Trophoblast cell (in vitro differentiated cells and primary cell): ENCODE data around the gene DISC1.

Experiments
- DNase-seq, 2 donors: peaks; one replicate each; pipeline ENCODE4 v3.0.0-alpha.2; 2016
- H2AFZ ChIP-seq: 2 replicates; pipeline ENCODE4 v1.6.1; 2013; ENCODE audit warnings: low read length, moderate library complexity, mild to moderate bottlenecking; ENCODE audit not compliant: insufficient read depth, poor library complexity
- H2AK5ac ChIP-seq: 2 replicates; pipeline ENCODE4 v1.6.1; 2013; ENCODE audit warnings: mild to moderate bottlenecking, low read length
- H2BK120ac ChIP-seq: 2 replicates; pipeline ENCODE4 v1.6.1; 2013; ENCODE audit warnings: low read length, mild to moderate bottlenecking, moderate library complexity; ENCODE audit not compliant: insufficient read depth, poor library complexity
- H2BK12ac ChIP-seq: 2 replicates; pipeline ENCODE4 v1.6.1; 2013; ENCODE audit warnings: mild to moderate bottlenecking, low read length, moderate library complexity
- H2BK5ac ChIP-seq: 2 replicates; pipeline ENCODE4 v1.6.1; 2013; ENCODE audit warnings: low read length, low read depth, moderate library complexity, mild to moderate bottlenecking; ENCODE audit not compliant: poor library complexity
- H3K14ac ChIP-seq: 2 replicates; pipeline ENCODE4 v1.6.1; 2013; ENCODE audit warnings: mild to moderate bottlenecking, low read length
- H3K18ac ChIP-seq: 2 replicates; pipeline ENCODE4 v1.6.1; 2013; ENCODE audit warnings: mild to moderate bottlenecking, low read length
- H3K23ac ChIP-seq: 2 replicates; pipeline ENCODE4 v1.6.1; 2013; ENCODE audit warnings: low read length
- H3K27ac ChIP-seq: 2 replicates; pipeline ENCODE4 v1.5.1; 2013; ENCODE audit warnings: low read depth, mild to moderate bottlenecking, inconsistent platforms, low read length, moderate library complexity
- H3K27me3 ChIP-seq: 2 replicates; pipeline ENCODE4 v1.6.1; 2013; ENCODE audit warnings: inconsistent platforms, mild to moderate bottlenecking, low read length, moderate library complexity; ENCODE audit not compliant: insufficient read depth
- H3K36me3 ChIP-seq, 2 experiments: 1 replicate in 1 of 2; 2 replicates in 1 of 2; pipeline ENCODE4 v1.6.1; 2013; ENCODE audit warnings: low read length in 2 of 2, mild to moderate bottlenecking in 2 of 2, moderate library complexity in 1 of 2; ENCODE audit not compliant: insufficient read depth in 2 of 2, control insufficient read depth in 1 of 2
- H3K4ac ChIP-seq: 2 replicates; pipeline ENCODE4 v1.6.1; 2013; ENCODE audit warnings: low read depth, mild to moderate bottlenecking, low read length, moderate library complexity
- H3K4me1 ChIP-seq, 2 experiments: 1 replicate in 1 of 2; 2 replicates in 1 of 2; pipeline ENCODE4 v1.6.1; 2013; ENCODE audit warnings: low read length in 2 of 2, mild to moderate bottlenecking in 2 of 2, moderate library complexity in 1 of 2; ENCODE audit not compliant: insufficient read depth in 2 of 2, control insufficient read depth in 1 of 2
- H3K4me2 ChIP-seq: 2 replicates; pipeline ENCODE4 v1.6.1; 2013; ENCODE audit warnings: inconsistent platforms, mild to moderate bottlenecking, low read length, moderate library complexity
- H3K4me3 ChIP-seq: 2 replicates; pipeline ENCODE4 v1.5.1; 2013; ENCODE audit warnings: mild to moderate bottlenecking, low read depth, low read length, inconsistent platforms
- H3K79me1 ChIP-seq: one replicate; pipeline ENCODE4 v1.6.1; 2013; ENCODE audit warnings: low read length
- H3K79me2 ChIP-seq: 2 replicates; pipeline ENCODE4 v1.6.1; 2013; ENCODE audit warnings: low read length, mild to moderate bottlenecking; ENCODE audit not compliant: control insufficient read depth, insufficient read depth, poor library complexity
- H3K9ac ChIP-seq: 2 replicates; pipeline ENCODE4 v1.6.1; 2013; ENCODE audit warnings: mild to moderate bottlenecking, low read length
- H3K9me3 ChIP-seq: 2 replicates; pipeline ENCODE4 v1.6.1; 2013; ENCODE audit warnings: low read depth, mild to moderate bottlenecking, control low read depth, inconsistent platforms, low read length; ENCODE audit not compliant: insufficient read depth
- H4K12ac ChIP-seq: 2 replicates; pipeline ENCODE4 v1.6.1; 2013; ENCODE audit warnings: low read depth, mild to moderate bottlenecking, low read length, moderate library complexity
- H4K8ac ChIP-seq: 2 replicates; pipeline ENCODE4 v1.6.1; 2013; ENCODE audit warnings: low read depth, mild to moderate bottlenecking, low read length, moderate library complexity
- H4K91ac ChIP-seq: one replicate; pipeline ENCODE4 v1.6.1; 2013; ENCODE audit warnings: low read depth, mild to moderate bottlenecking, low read length, moderate library complexity
- WGBS: extraction: QIAGEN DNeasy Blood & Tissue Kit; methylation state at CpG from one replicate; pipeline ENCODE4 v1.1.7; 2013; ENCODE audit warnings: missing lambda C conversion rate; ENCODE audit not compliant: insufficient read length, insufficient coverage; ENCODE audit errors: extremely low coverage; 5-methylcytosine and 5-hydroxymethylcytosine counted together

The DISC1 gene

DNA sequence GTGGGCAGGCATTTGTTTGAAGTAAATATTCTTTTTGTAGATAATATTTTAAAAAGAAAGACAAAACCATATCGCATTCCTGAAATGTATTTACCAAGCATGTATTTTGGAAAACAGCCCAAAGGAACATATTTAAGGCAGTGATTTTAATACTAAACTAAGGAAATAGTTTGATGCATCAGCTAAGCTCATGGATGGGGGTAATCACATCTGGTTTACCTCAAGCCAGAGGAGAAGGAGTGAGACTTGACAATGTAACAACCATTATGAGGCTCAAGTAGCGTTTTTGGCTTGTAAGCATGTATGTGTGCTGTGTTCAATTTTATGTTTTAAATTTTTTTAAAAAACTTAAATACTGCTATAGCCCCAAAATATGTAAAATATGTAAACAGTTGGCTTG lies 390.5 kb downstream of the DISC1 start:
- whole genome bisulfite sequencing = no CpG with 5 or more reads among the region's 2 CpGs
- Histone ChIP-seq H2BK5ac (no peak overlapping the region), H4K12ac (no peak overlapping the region)

DNA sequence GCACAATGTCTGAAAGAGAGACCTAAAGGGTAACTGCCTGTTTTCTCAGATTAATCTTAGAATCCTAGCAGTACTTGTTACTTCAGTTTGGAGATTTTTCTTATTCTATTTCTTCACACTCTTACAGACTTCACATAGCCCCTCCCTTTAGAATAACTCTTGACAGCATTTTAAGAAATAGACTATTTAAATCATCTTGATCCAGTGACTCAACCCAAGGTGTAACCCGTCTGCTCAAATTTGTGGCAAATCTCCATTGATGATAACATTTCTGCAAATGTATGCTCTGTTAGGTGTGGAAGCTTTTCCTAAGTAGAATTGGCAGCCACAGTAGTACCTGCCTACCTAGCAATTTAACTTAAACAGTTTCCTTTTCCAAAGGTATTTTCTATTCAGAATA lies 391.2 kb downstream of the DISC1 start:
- no peaks in the 10 kb centered on the region for H3K9me3 ChIP-seq
- H3K18ac ChIP-seq = no peak overlapping the region
- H2BK12ac ChIP-seq = no peak overlapping the region
- H3K27me3 ChIP-seq = no peaks in the 10 kb centered on the region
- H3K4ac ChIP-seq = no peak overlapping the region
- no peak overlapping the region for H3K23ac ChIP-seq
- H4K8ac ChIP-seq = no peak overlapping the region
- H3K9ac ChIP-seq = no peak overlapping the region
- H2AFZ ChIP-seq = no peak overlapping the region
- H3K36me3 ChIP-seq = no peaks in the 10 kb centered on the region
- H4K91ac ChIP-seq = no peak overlapping the region
- peaks cover under 1 to 3% of the 10 kb centered on the region in 2 experiments for H3K4me1 ChIP-seq
- H2AK5ac ChIP-seq = no peak overlapping the region
- H3K4me2 ChIP-seq = no peak overlapping the region
- no peak overlapping the region for H3K14ac ChIP-seq
- H2BK120ac ChIP-seq = no peak overlapping the region
- no peak overlapping the region for H2BK5ac ChIP-seq
- H3K79me2 ChIP-seq = no peaks in the 10 kb centered on the region
- DNase-seq = no peak
- no peaks in the 10 kb centered on the region for H3K79me1 ChIP-seq
- WGBS = no CpG with 5 or more reads among the region's 1 CpG
- no peak overlapping the region for H3K27ac ChIP-seq
- H3K4me3 ChIP-seq = no peak overlapping the region
- H4K12ac ChIP-seq = no peak overlapping the region

More for the DNA sequence above, 390.5 kb downstream of the DISC1 start:
- Histone ChIP-seq H3K4ac (no peak overlapping the region), H3K9ac (no peak overlapping the region), H3K36me3 (no peaks in the 10 kb centered on the region), H2AK5ac (no peak overlapping the region), H2BK120ac (no peak overlapping the region), H3K14ac (no peak overlapping the region), H3K79me1 (no peaks in the 10 kb centered on the region), H3K4me1 (peaks cover 3 to 6% of the 10 kb centered on the region in 2 experiments), H3K23ac (no peak overlapping the region), H2BK12ac (no peak overlapping the region), H2AFZ (no peak overlapping the region), H3K18ac (no peak overlapping the region), H3K4me3 (no peak overlapping the region), H4K8ac (no peak overlapping the region), H3K79me2 (no peaks in the 10 kb centered on the region), H3K4me2 (no peak overlapping the region), H4K91ac (no peak overlapping the region), H3K27ac (no peak overlapping the region), H3K9me3 (no peaks in the 10 kb centered on the region), H3K27me3 (no peaks in the 10 kb centered on the region)
- peak in 1 of 2 donors; percentile 17 for DNase-seq

DNA sequence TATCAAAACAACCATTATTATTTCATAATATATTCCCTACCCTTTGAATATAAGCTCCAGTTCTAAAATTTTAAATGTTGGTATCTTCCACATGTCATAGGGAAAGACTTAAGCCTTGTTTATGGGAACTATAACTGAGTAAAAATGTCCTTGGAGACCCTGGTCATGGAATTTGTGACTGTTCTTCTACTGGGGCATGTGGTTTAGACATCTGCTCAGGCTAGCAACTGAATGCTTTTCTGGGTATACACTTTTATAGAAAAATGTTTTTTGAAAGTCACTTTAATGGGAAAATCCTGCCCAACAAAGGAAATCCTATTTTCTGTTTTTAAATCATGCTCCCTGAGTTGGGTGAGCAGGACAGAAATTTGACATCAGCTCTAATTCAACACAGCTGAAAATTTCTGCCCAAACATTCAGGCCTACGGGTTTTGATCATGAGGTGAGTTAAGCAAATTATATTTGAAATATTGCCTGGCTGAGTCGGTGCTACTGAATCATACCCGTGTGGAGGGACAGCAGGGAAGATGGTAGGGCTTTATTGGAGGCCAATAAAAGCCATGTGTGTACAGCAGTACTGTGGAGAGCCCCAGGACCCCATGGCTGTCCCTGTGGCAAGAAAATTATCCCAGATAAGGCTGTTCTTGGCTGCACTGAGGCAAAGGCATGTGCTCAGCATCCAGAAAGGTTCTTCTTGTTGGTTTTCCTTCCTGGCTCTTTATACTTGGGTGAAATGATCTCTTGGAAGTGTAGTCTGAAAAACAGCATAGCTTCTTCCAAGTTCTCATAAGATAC lies 391.8 kb downstream of the DISC1 start:
- H3K9ac ChIP-seq = no peak overlapping the region
- no peaks in the 10 kb centered on the region for H3K27me3 ChIP-seq
- DNase-seq = no peak
- H3K36me3 ChIP-seq = no peaks in the 10 kb centered on the region
- no peak overlapping the region for H2AK5ac ChIP-seq
- no CpG with 5 or more reads among the region's 3 CpGs for WGBS
- H3K4me2 ChIP-seq = no peak overlapping the region
- no peaks in the 10 kb centered on the region for H3K79me2 ChIP-seq
- H3K18ac ChIP-seq = no peak overlapping the region
- no peak overlapping the region for H4K12ac ChIP-seq
- H3K9me3 ChIP-seq = no peaks in the 10 kb centered on the region
- H2AFZ ChIP-seq = no peak overlapping the region
- H3K4ac ChIP-seq = no peak overlapping the region
- H3K79me1 ChIP-seq = no peaks in the 10 kb centered on the region
- H3K14ac ChIP-seq = no peak overlapping the region
- H2BK12ac ChIP-seq = peak overlapping the region; percentile 51
- no peaks in the 10 kb centered on the region for H3K4me1 ChIP-seq
- no peak overlapping the region for H2BK5ac ChIP-seq
- no peak overlapping the region for H4K8ac ChIP-seq
- H2BK120ac ChIP-seq = no peak overlapping the region
- H4K91ac ChIP-seq = no peak overlapping the region
- no peak overlapping the region for H3K23ac ChIP-seq
- H3K4me3 ChIP-seq = no peak overlapping the region
- no peak overlapping the region for H3K27ac ChIP-seq

DNA sequence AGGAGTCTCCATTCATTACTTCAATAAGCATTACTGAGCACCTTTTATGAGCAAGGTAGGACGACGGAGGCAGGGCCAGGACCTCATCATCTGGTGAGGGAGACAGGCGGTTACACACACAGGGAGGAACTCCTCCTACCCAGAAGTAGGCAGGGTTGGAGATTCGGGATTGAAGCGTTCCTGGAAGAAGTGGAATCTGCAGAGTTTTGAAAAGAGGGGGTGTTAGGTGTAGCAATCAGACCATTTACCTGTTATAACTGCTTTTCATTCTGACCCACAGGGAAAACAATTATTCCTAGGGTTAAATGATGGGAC lies 392.4 kb downstream of the DISC1 start:
- Histone ChIP-seq H2BK120ac (no peak overlapping the region), H3K4me2 (no peak overlapping the region), H3K4me1 (no peaks in the 10 kb centered on the region), H3K27ac (no peak overlapping the region), H2BK5ac (no peak overlapping the region), H3K4ac (no peak overlapping the region), H3K9me3 (no peaks in the 10 kb centered on the region), H3K27me3 (no peaks in the 10 kb centered on the region), H3K79me1 (no peaks in the 10 kb centered on the region), H4K91ac (no peak overlapping the region), H3K14ac (no peak overlapping the region), H3K9ac (no peak overlapping the region), H3K4me3 (no peak overlapping the region), H3K36me3 (no peaks in the 10 kb centered on the region), H2AFZ (no peak overlapping the region), H3K18ac (no peak overlapping the region), H2AK5ac (no peak overlapping the region), H4K8ac (no peak overlapping the region), H3K79me2 (no peaks in the 10 kb centered on the region), H2BK12ac (no peak overlapping the region), H4K12ac (no peak overlapping the region), H3K23ac (no peak overlapping the region)
- no CpG with 5 or more reads among the region's 5 CpGs for WGBS
- no peak for DNase-seq
